M059J (cell line): Measurements from ENCODE around the gene CD1D. TPM values are rescaled to one million over a fixed set of nuclear protein-coding genes. Genes with fewer than 3 reads are reported as not detected.
"Not testable (repeated sequence)": the region's sequence is repeated elsewhere in the genome, so short reads cannot be mapped to it uniquely, and the experiment has no call there.

Experiments used
- DNase-seq: peaks from one replicate; pipeline ENCODE4 v3.0.0-alpha.2; 2012; ENCODE audit warnings: low read depth
- total RNA-seq: library from RNA; depleted of rRNA; stranded (reverse); fragments of >200 nt; shearing (Covaris generic); gene quantifications from 2 replicates; pipeline ENCODE4 v1.2.3, GENCODE V29; 2014

CD1D gene
- total RNA-seq, 1 experiment from 2014 or later: 0.34 TPM

GRCh38 chr1:158176399-158176798 is 4.3 kb upstream of the CD1D start:
- no peak for DNase-seq

GRCh38 chr1:158176849-158177699 is 3.6 kb upstream of the CD1D start:
- not testable (repeated sequence) for DNase-seq

GRCh38 chr1:158177700-158178450 is 2.8 kb upstream of the CD1D start:
- DNase-seq: peak; percentile 79

GRCh38 chr1:158179301-158180041 is 1.2 kb upstream of the CD1D start:
- DNase-seq: no peak

- DNase-seq: no peak
These were observed 855 bp downstream of the CD1D start for GRCh38 chr1:158181577-158181922.

GRCh38 chr1:158185770-158186169 is 5.1 kb downstream of the CD1D start:
- DNase-seq: no peak

- peak; percentile 15 for DNase-seq
These were observed 5.5 kb downstream of the CD1D start for GRCh38 chr1:158186180-158186579.

- DNase-seq: no peak
These were observed 7.9 kb downstream of the CD1D start for GRCh38 chr1:158188611-158189010.

- DNase-seq: no peak
These were observed 8.9 kb downstream of the CD1D start for GRCh38 chr1:158189624-158190023.

GRCh38 chr1:158191299-158191698 is 10.6 kb downstream of the CD1D start:
- no peak for DNase-seq

- DNase-seq: no peak
These were observed 15.8 kb downstream of the CD1D start for GRCh38 chr1:158196461-158196860.

- no peak for DNase-seq
These were observed 19.2 kb downstream of the CD1D start for GRCh38 chr1:158199849-158200248.

GRCh38 chr1:158200527-158200926 is 19.8 kb downstream of the CD1D start:
- DNase-seq: no peak

- peak; percentile 65 for DNase-seq
These were observed 23.2 kb downstream of the CD1D start for GRCh38 chr1:158203693-158204457.

GRCh38 chr1:158204458-158204827 is 23.7 kb downstream of the CD1D start:
- no peak for DNase-seq

GRCh38 chr1:158208586-158209116 is 28.0 kb downstream of the CD1D start:
- no peak for DNase-seq

GRCh38 chr1:158212320-158212719 is 31.6 kb downstream of the CD1D start:
- DNase-seq: no peak

- DNase-seq: not testable (repeated sequence)
These were observed 42.8 kb downstream of the CD1D start for GRCh38 chr1:158223445-158223844.

- DNase-seq: no peak
These were observed 47.4 kb downstream of the CD1D start for GRCh38 chr1:158227904-158228623.
